GM18873 (cell line): ENCODE measurements around the gene ANO2.

Experiments
- ATAC-seq: cut with Tn5 transposase; IDR thresholded peaks from one replicate; pipeline ENCODE4 v1.9.1; 2021; ENCODE audit warnings: mild to moderate bottlenecking, moderate library complexity, moderate number of reproducible peaks; ENCODE audit not compliant: unreplicated experiment, low FRiP score

The ANO2 gene

DNA sequence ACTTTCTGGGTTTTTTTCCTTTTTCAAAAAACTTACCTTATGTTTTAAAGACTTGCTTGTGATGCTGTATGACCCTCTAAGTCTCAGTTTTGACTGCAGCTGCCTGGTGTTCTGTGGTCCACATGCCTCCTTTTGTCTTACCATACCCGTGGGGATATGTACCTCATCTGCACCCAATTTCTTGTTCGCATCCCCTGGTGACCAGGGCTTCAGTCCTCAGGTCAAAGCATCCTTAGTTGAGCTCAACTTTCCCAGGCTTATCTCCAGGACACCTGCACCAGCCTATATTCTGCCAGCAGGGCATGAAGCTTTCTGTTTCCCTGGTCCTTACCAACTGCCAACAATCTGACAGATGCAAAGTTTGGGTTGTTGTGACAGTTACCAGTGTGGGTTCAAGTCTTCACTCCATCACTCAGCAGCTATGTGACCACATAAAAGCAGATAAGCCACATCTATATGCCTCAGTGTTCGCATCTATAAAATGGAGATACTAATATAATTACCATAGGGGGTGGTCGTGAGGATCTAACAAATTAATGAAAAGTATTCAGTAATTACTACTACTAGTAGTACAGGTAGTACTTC, 419.2 kb downstream of the ANO2 start:
- ATAC-seq, result no peak

DNA sequence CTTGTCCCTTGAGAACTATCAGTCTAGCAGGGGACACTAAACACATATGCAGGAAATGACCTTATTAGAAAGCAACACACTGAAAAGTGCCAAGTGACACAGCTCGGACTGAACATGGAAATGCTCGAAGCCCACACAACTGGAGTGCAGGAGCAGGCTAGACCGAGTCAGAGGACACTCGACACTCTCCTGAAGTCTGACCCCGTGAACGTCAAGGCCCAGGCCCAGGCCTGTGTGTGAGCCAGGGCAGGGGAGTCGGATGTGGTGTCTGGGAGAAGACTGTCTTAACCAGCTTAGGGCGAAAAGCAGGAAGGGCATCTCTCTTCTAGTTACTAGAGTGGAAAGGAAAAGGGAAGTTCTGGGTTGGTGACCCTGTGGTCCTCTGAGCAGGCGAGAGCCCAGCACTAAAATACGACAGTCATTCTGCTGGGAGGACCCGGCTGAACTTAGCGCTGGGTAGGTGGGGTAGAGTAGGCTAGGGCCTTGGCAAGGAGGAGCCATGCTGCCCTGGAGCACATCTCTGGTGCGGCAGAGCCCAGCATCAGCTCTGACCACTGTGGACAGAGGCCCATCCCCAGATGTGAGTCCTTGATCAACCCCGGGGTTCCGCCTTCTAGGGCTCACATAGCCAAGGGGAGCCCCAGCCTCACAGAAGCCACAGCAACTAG, 420.2 kb downstream of the ANO2 start:
- no peak for ATAC-seq

DNA sequence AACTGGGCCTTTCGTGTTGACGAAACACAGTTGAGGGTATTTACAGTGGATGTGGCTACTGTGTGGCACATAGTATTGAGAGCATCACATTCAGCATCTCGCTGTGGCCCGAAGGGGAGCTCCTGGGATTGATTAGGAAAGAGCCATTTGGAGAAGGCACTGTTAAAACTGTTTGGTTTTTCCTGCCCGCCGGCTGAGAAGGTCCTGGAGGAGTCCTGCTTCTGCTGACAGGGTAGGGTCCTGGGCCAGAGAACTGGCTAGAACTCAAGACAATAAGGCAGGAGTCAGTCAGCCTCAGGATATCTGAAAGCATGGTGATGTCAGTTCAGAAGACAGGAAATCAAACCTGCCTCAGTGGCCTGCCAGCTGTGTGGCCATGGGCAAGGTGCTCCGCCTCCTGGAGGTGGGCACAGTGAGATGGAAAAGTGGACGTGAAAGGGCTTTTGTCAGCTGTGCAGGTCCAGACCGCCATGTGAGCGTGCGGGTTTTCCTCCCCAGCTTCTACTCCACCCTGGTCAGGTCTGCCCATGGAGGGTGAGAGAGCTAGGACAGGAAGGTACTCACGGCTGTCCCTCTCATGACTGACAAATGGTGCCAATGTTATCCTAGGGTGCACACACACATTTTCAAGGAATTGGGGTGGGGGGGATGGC, 420.8 kb downstream of the ANO2 start:
- ATAC-seq, result no peak

DNA sequence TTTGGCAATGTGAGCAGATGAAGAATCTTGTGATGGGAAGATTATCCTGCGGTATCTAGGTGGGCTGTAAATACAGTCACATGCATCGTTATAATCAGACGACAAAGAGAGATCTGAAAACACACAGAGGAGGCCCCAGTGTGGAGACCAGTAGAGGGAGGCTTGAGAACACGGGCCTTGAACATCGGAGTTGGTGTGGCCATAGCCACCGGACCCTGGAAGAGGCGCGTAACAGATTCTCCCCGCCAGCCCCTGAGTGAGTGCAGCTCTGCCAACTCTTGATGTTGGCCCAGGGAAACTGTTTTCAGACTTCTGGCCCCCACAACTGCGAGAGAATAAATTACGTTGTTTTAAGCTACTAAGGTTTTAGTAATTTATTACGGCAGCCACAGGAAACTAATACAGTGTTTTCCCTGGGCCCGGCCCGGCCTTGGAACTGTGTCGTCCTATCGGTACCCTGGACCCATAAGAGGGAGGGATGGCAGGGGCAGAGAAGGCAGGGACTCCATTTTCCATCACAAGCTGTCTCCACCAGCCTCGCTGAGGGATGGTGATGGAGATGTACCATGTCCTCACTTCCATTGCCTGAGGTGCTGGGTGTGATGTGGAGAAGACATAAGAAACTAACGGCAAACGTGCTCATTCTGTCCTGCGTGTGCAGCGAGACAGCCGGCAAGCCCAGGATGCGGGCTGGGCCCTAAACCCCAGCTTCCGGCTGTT, 421.5 kb downstream of the ANO2 start:
- ATAC-seq, result no peak

DNA sequence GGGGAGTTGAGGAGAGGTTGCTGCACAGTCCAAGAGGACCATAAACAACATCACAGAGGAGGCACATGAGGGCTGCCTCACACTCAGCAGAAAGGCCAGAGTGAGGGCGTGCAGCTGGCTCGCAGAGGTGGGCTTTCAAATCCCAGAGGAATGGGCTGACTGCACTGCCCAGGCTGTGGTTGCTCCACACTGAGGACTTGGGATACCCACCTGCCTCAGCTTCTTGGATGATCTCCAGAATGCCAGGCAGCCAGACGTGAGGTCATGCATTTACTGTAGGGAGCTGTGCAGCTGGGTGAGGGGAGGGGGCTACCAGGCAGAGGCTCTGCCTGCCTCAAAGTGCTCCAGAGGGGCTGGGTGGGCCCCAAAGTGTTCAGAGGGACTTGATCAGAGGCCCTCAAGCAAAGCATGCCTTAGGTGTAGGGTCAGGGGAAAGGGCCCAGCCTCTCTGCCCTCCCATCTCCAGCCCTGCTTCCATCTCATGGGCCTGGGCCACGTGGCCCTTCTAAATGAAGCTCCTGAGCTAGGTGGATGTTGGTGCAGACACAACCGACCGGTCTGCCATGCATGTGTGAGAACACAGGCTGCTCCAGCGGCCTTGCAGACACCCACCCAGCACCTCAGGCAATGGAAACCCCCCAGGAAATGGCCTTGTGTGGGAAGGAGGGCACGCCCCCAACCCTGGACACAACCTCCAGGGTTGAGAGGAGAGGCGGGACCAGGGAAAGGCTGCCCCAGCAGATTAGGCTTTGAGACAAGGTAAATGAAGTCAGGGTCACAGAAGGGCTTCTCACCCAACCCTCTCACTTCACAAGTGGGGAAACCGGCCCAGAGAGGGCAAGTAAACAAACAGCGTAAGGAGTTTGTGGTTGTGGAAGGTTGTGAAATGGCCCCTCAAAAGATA, 422.4 kb downstream of the ANO2 start:
- no peak for ATAC-seq

DNA sequence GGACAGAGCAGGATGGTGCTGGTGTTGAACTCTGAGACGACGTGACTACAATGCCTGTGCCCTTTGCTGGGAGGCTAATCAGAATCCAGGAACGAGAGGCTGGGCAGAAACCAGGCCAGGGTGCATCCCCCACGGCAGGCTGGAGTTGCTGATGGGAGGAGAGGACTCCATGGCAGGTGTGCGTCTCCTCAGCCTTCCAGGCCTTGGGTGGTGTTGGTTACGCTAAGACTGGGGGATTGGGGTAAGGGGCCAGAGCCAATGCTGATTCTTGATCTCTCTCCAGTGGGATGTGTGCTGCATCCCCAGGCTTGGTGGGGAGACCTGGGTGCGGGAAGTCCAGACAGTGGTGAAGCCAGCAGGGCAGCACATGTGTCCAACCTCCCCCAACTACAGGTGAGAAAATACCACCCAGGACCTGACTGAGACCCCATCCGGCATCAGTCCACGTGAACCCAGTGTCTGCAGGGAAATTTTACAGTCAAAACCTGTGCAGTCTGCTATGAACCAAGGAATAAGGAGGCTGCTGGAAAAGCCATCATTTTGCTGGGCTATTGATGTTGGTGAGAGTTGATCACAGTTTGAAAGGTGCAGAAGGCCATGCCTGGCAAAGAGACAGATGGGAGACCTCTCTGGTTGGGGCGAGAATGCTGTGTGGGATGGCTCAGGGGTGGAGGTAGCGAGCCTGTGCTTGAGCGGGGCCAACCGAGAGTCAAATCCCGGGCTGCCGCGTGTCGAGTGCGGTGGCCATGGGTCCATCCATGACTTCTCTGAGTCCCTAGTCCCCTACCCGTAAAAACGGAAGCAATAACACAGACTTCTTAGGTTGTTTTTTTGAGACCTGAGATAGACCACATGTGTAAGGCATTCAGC, 423.4 kb downstream of the ANO2 start:
- ATAC-seq, result no peak

DNA sequence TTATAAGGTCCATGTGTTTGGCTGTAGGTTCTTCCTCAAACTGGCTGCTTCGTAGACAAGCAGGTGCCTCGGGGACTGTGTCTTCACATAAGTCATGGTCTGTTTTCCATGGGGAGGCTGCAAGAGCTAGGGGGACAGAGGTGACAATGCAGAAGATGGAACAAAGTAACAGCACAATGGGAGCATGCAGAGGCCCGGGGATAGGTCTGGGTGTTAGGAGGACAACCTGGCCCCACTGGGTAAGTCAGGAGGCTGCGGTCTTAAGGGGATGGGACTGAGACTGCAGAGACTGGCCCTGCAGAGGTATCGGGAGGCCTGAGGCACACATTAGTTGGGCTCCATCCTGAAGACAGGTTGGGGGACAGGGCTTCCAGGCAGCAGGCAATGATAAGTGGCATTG, 424.2 kb downstream of the ANO2 start:
- ATAC-seq, result no peak

DNA sequence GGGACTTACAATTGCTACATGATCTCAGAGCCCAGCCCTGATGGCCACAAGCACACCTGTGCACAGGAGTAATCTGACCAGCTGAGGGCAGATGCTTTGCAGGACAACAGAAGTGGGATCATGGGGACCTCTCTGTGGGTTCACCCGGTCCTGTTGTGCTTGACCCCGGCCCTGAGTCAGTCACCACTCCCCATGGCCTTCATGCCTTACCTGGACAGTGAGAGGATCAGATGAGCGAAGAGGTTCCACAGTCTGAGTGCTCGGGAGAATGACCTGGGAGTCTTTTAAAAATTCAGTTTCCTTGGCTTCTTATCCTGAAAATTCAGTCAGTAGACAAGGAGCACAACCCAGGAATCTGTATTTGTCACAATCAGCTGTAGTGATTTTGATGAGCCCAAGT, 425.0 kb downstream of the ANO2 start:
- ATAC-seq, result no peak

DNA sequence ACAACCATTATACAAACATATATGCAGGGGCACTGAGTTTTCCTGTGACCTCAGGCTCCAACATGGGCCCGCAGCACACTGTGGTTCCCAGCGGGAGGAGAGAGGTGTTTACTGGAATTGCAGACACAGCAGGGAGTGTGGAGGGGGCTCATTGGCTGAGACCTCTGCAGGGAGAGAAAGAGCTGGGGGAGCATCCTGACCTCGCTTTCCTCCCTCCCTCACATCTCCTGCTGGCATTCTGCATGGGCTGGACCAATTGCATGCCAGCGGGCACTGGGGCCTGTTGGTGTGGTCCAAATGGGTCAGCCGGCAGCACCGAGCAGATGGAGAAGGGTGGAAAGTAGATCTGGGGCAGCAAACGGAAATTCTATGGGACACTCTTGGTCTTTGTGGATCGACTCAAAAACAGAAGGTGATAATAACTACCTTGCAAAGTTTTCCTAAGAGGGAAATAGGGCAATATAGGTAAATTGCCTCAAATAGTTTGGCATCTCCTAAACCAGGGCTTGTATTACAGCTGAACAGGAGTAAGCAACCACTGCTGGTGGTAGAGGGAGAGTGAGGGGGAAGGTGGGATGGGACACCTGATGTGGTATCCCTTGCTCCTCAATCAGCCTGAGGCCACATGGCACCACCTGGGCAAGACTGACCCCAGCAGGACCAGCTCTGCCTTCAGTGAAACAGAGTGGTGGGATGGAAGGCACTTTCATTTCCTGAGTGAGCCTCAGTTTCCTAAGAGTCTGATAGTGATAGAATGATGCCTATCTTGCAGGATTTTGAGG, 426.3 kb downstream of the ANO2 start:
- no peak for ATAC-seq

DNA sequence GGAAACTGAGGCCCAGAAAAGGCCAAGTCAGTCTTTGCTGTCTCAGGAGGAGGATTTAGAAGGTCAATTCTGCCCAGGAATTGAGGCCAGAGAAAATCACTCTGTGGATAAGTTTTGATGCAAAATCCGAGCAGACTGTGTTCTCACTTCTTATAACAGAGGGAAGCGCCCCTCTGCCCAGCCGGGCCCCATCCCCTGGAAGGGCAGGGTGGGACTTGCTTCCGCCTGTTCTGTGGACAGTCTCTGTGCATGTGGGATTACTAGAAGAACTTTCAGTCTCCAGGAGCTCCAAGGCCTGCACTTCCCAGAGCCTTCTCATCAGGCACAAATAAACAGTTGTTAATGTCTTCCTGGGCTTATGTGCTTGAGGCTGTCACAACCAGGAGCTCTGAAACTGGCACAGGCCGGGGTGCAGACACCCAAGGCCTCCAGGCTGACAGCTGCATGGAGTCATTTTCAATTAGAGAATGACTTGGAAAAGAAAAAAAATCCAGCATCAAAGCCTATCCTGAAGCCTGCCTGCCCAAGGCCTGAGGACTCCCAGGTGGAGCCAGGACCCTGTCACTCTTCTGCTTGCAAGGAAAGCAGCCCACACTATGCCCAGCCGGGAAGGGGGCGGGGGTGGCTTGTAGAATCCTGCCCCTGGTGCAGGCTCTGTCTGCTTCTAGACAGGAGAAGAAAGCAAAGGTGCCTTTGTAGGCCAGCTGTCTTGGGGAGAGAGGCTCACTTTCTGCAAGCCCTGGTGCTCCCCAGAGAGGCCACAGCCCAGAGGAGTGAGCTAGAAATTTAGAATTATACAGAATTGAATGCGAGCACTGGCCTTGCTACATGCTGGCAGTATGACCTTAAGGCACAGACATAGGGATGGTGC, 428.5 kb downstream of the ANO2 start:
- ATAC-seq, result no peak

DNA sequence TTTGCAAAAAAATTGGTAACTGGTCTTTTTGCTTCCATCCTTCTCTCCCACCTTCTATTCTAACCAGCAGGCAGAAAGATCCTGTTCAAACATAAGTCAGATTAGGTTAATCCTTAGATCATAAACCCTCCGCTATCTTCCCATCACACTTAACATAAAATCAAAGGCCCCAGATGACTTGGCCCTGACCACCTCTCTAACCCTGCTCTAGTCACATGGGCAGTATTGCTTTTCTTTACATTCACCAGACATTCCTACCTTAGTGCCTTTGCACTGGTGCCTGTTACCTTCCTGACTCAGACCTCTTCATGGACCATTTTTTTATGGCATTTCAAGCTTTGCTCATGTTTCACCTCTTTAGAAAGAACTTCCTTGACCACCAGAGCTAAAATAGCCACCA, 429.6 kb downstream of the ANO2 start:
- ATAC-seq, result no peak

DNA sequence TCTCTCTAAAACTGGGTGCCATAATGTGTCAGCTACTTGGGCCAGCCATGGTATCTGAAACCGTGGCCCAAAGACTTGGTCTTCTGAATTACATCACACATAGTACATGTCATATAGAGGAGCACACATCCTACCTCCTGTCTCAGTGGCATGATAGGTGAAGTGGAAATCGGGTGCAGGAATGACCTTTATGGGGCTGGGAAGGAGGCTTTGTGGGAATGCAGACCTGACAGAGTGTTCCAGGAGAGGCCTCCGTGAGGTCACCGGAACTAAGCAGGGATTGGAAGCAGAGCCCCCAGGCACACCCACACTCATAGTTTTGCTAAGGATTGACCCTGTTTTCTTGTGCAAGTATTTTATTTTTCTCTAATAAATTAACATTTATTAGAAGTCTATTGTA, 430.5 kb downstream of the ANO2 start:
- ATAC-seq, result no peak

DNA sequence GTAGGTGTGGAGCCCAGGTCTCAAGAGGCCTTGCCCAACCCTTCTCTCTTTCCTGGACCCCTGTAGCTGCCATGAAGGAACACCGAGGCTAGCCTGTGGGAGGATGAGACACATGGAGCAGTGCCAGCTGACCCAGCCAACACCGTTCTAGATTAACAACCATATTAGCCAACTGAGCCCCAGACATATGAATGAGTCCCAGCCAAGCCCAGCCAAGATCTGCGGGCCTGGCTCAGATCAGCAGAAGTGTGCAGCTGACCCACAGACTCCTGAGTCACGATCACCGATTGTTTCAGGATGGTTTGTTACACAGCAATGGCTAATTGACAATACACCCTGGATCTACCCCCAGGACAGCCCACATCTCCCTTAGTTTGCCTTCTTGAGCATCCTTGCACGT, 431.0 kb downstream of the ANO2 start:
- no peak for ATAC-seq

DNA sequence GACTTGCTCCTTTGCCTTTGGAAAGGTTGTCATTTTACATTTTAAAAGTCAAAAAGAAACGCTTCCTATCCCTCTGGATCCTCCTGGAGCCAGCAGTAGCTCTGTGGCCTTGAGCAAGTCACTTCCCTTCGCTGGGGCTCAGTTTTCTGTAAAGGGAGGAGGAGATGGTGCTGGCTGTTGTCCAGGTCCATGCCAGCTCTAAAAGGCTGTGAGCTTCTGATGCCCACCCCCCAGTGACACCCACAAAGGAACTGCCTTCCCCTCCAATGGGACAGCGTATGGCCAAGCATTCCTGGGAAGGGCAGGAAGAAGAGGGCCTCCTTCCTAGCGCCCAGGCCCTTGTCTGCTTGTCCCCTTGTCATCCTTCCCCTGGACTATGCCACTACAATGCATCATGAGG, 431.7 kb downstream of the ANO2 start:
- no peak for ATAC-seq
